Neural progenitor cell (in vitro differentiated cells): ENCODE measurements around the gene OSBPL1A. TPM values are rescaled to one million over a fixed set of nuclear protein-coding genes. Genes with fewer than 3 reads are reported as not detected.
"Not testable (repeated sequence)": the region's sequence is repeated elsewhere in the genome, so short reads cannot be mapped to it uniquely, and the experiment has no call there.

Experiments
- DNase-seq: peaks from one replicate; pipeline ENCODE4 v3.0.0-alpha.2; 2016; ENCODE audit warnings: low spot score
- H2AFZ ChIP-seq: fragments of 200-600 bp; sonication (generic); replicated peaks from 2 replicates; pipeline ENCODE4 v1.6.1; 2016; ENCODE audit warnings: antibody characterized with exemption
- H3F3A ChIP-seq: fragments of 200-600 bp; sonication (generic); 2 replicates; pipeline ENCODE4 v1.6.1; 2016; ENCODE audit warnings: antibody characterized with exemption, low read depth
- H3K27ac ChIP-seq: fragments of 200-600 bp; sonication (generic); 2 replicates; pipeline ENCODE4 v1.5.1; 2016; ENCODE audit warnings: mild to moderate bottlenecking
- H3K27me3 ChIP-seq: fragments of 200-600 bp; sonication (generic); 2 replicates; pipeline ENCODE4 v1.6.1; 2016; ENCODE audit warnings: mild to moderate bottlenecking, moderate library complexity
- H3K36me3 ChIP-seq: fragments of 200-600 bp; sonication (generic); 2 replicates; pipeline ENCODE4 v1.5.1; 2016
- H3K4me1 ChIP-seq: fragments of 200-600 bp; sonication (generic); 2 replicates; pipeline ENCODE4 v1.6.1; 2016; ENCODE audit warnings: mixed run types
- H3K4me2 ChIP-seq: fragments of 200-600 bp; sonication (generic); 2 replicates; pipeline ENCODE4 v1.6.1; 2016
- H3K4me3 ChIP-seq: fragments of 200-600 bp; sonication (generic); 2 replicates; pipeline ENCODE4 v1.5.1; 2016
- H3K79me2 ChIP-seq: fragments of 200-600 bp; sonication (generic); 2 replicates; pipeline ENCODE4 v1.6.1; 2016; ENCODE audit warnings: low read depth
- H3K9ac ChIP-seq: fragments of 200-600 bp; sonication (generic); 2 replicates; pipeline ENCODE4 v1.6.1; 2016
- H3K9me3 ChIP-seq: fragments of 200-600 bp; sonication (generic); 2 replicates; pipeline ENCODE4 v1.5.1; 2016; ENCODE audit warnings: low read depth
- H4K20me1 ChIP-seq: fragments of 200-600 bp; sonication (generic); 2 replicates; pipeline ENCODE4 v1.6.1; 2016; ENCODE audit warnings: low read depth
- H3K27ac Mint-ChIP-seq: 3 replicates; pipeline ENCODE4 v1.8.0; 2021; ENCODE audit warnings: mixed read lengths
- H3K27me3 Mint-ChIP-seq: 2 replicates; pipeline ENCODE4 v1.8.0; 2022; ENCODE audit warnings: low read depth, mild to moderate bottlenecking, inconsistent platforms, moderate library complexity, mixed read lengths; ENCODE audit not compliant: insufficient read depth
- H3K36me3 Mint-ChIP-seq: 3 replicates; pipeline ENCODE4 v1.8.0; 2021; ENCODE audit warnings: mixed read lengths
- H3K4me1 Mint-ChIP-seq: 3 replicates; pipeline ENCODE4 v1.8.0; 2021; ENCODE audit warnings: mixed read lengths
- H3K4me3 Mint-ChIP-seq: 3 replicates; pipeline ENCODE4 v1.8.0; 2021; ENCODE audit warnings: mild to moderate bottlenecking, moderate library complexity, mixed read lengths
- H3K9me3 Mint-ChIP-seq: 3 replicates; pipeline ENCODE4 v1.8.0; 2020; ENCODE audit warnings: mixed read lengths
- EZH2 ChIP-seq: fragments of 200-600 bp; sonication (generic); IDR thresholded peaks from 2 replicates; pipeline ENCODE4 v1.6.1; 2017; ENCODE audit warnings: antibody characterized with exemption, mild to moderate bottlenecking, moderate library complexity
- EZH2phosphoT487 ChIP-seq: fragments of 200-600 bp; sonication (generic); IDR thresholded peaks from 2 replicates; pipeline ENCODE4 v1.6.1; 2017; ENCODE audit warnings: antibody characterized with exemption
- total RNA-seq: library from RNA; depleted of rRNA; stranded (reverse); fragments of >200 nt; gene quantifications from 2 replicates; pipeline ENCODE4 v1.2.3, GENCODE V29; 2015; ENCODE audit warnings: low replicate concordance
- TF ChIP-seq, protein P1 (sequence below): fragments of 200-600 bp; sonication (generic); IDR thresholded peaks from 2 replicates; pipeline ENCODE4 v1.5.1; 2017; ENCODE audit warnings: antibody characterized with exemption, mild to moderate bottlenecking

Gene OSBPL1A
- total RNA-seq, 1 donor from 2014 or later, result 75.0 TPM

DNA sequence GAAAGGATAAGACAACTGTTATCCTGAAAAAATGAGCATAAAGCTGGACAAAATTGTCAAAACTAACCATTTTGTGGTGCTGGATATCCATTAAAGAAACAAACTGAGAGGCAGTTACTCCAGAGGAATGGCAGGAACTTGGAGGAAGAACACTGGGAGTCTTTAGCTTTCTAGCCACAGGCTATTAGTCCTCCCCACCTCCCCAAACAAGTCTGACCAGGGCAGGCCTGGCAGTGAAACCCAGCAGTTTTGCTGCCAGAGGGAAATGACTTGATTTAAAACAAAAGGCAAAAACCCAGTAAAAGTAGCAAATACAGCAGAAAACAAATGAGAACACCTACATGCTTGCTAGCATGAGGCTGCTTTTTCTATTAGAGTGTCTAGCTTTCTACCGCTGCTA is 34.9 kb downstream of the OSBPL1A start:
- H3K9ac ChIP-seq, result no peak overlapping the region
- H2AFZ ChIP-seq, result no peak overlapping the region
- no peak overlapping the region for H3K27ac Mint-ChIP-seq
- H3K9me3 ChIP-seq, result no peaks in the 10 kb centered on the region
- peak overlapping the region; percentile 7 for H3K27ac ChIP-seq
- H3K27me3 ChIP-seq, result no peaks in the 10 kb centered on the region
- no peak overlapping the region for H3K4me3 Mint-ChIP-seq
- no peaks in the 10 kb centered on the region for H3K36me3 ChIP-seq
- no peaks in the 10 kb centered on the region for H3F3A ChIP-seq
- DNase-seq, result no peak
- H3K36me3 Mint-ChIP-seq, result peaks cover 29% of the 10 kb centered on the region
- peaks cover 10% of the 10 kb centered on the region for H3K4me1 Mint-ChIP-seq
- no peak overlapping the region for H3K4me2 ChIP-seq
- H3K79me2 ChIP-seq, result no peaks in the 10 kb centered on the region
- H3K9me3 Mint-ChIP-seq, result no peaks in the 10 kb centered on the region
- no peak overlapping the region for H3K4me3 ChIP-seq
- H4K20me1 ChIP-seq, result no peaks in the 10 kb centered on the region
- no peak for TF ChIP-seq EZH2phosphoT487
- no peak for TF ChIP-seq EZH2
- TF ChIP-seq, protein P1, sequence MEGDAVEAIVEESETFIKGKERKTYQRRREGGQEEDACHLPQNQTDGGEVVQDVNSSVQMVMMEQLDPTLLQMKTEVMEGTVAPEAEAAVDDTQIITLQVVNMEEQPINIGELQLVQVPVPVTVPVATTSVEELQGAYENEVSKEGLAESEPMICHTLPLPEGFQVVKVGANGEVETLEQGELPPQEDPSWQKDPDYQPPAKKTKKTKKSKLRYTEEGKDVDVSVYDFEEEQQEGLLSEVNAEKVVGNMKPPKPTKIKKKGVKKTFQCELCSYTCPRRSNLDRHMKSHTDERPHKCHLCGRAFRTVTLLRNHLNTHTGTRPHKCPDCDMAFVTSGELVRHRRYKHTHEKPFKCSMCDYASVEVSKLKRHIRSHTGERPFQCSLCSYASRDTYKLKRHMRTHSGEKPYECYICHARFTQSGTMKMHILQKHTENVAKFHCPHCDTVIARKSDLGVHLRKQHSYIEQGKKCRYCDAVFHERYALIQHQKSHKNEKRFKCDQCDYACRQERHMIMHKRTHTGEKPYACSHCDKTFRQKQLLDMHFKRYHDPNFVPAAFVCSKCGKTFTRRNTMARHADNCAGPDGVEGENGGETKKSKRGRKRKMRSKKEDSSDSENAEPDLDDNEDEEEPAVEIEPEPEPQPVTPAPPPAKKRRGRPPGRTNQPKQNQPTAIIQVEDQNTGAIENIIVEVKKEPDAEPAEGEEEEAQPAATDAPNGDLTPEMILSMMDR, result no peak
- no peaks in the 10 kb centered on the region for H3K4me1 ChIP-seq
- peaks cover 6% of the 10 kb centered on the region for H3K27me3 Mint-ChIP-seq

DNA sequence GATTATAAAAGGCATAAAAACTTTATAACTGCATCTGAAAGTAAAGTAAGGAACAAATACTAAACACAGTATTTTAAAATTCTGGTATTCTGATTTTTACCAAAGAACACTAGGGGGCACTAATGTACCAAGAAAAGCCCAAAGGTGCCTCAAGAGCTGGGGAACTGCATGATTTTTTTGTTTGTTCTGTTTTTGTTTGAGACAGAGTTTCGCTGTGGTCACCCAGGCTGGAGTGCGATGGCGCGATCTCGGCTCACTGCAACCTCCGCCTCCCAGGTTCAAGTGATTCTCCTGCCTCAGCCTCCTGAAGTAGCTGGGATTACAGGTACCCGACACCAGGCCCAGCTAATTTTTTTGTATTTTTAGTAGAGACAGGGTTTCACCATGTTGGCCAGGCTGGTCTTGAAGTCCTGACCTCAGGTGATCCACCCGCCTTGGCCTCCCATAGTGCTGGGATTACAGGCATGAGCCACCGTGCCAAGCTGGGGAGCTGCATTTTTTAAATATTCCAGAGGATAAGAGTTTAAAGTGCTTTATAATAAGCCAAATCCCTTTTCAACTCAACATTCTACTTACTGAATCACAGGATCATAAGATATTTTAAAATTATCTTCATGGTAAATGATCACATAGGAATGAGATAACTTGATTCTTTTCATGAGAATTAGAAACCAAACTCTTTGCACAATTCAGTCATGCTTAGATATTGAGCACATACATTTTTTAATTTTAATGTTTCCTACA is 37.7 kb downstream of the OSBPL1A start:
- H3K27ac ChIP-seq, H3K4me1 ChIP-seq, H3F3A ChIP-seq, H3K9me3 ChIP-seq, H4K20me1 ChIP-seq, H3K79me2 ChIP-seq, H3K9me3 Mint-ChIP-seq, H3K4me3 ChIP-seq, H3K27me3 ChIP-seq, H3K36me3 ChIP-seq, H3K4me3 Mint-ChIP-seq, H3K27me3 Mint-ChIP-seq, H3K9ac ChIP-seq: not testable (repeated sequence)
- Mint-ChIP-seq H3K4me1 (peaks cover 11% of the 10 kb centered on the region), H3K36me3 (peaks cover 27% of the 10 kb centered on the region), H3K27ac (peak overlapping the region; percentile 90)
- Histone ChIP-seq H2AFZ (peak overlapping the region; percentile 89), H3K4me2 (peak overlapping the region; percentile 43)
- peak; percentile 76 for DNase-seq
- TF ChIP-seq, protein P1, result peak; percentile 86

DNA sequence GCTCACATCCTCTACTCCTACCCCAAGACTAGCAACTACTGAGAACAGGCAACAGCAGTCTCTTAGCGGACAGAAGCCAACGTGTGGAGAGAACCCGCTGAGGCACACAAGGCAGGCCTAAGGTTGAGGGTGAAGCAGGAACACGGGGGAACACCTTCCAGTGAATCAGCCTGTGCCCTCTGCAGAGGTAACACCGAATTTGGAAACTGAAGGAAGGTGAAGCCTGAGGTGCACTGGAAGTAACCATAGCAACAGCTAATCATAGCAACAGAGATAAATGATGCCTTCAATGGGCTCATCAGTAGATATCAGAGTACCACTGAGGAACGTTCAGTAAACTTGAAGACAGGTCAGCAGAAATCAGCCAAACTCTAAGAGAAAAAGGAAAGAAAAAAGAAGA is 43.3 kb downstream of the OSBPL1A start:
- H3K27ac ChIP-seq, result no peak overlapping the region
- no peaks in the 10 kb centered on the region for H3K4me1 ChIP-seq
- H3K4me3 Mint-ChIP-seq, result no peak overlapping the region
- H3K27me3 Mint-ChIP-seq, result no peaks in the 10 kb centered on the region
- no peak for TF ChIP-seq EZH2phosphoT487
- TF ChIP-seq, protein P1, result no peak
- no peak for TF ChIP-seq EZH2
- no peaks in the 10 kb centered on the region for H3K36me3 ChIP-seq
- H3K79me2 ChIP-seq, result no peaks in the 10 kb centered on the region
- H3K27me3 ChIP-seq, result no peaks in the 10 kb centered on the region
- no peaks in the 10 kb centered on the region for H4K20me1 ChIP-seq
- DNase-seq, result no peak
- H3K4me2 ChIP-seq, result no peak overlapping the region
- peaks cover 23% of the 10 kb centered on the region for H3K36me3 Mint-ChIP-seq
- H3K9me3 Mint-ChIP-seq, result peaks cover 4% of the 10 kb centered on the region
- peaks cover 3% of the 10 kb centered on the region for H3F3A ChIP-seq
- peaks cover 13% of the 10 kb centered on the region for H3K4me1 Mint-ChIP-seq
- no peak overlapping the region for H3K4me3 ChIP-seq
- no peak overlapping the region for H2AFZ ChIP-seq
- H3K9me3 ChIP-seq, result no peaks in the 10 kb centered on the region
- H3K9ac ChIP-seq, result no peak overlapping the region
- no peak overlapping the region for H3K27ac Mint-ChIP-seq
